ENCODE results near the gene SLC1A7. TPM values are rescaled to one million over a fixed set of nuclear protein-coding genes. Genes with fewer than 3 reads are reported as not detected.

Gene SLC1A7
- total and polyA plus RNA-seq, 2 of the 13 experiments (the other 11 are each of a cell fraction or from before 2014, with no cell fraction given), result 0.04 to 2.0 TPM

DNA sequence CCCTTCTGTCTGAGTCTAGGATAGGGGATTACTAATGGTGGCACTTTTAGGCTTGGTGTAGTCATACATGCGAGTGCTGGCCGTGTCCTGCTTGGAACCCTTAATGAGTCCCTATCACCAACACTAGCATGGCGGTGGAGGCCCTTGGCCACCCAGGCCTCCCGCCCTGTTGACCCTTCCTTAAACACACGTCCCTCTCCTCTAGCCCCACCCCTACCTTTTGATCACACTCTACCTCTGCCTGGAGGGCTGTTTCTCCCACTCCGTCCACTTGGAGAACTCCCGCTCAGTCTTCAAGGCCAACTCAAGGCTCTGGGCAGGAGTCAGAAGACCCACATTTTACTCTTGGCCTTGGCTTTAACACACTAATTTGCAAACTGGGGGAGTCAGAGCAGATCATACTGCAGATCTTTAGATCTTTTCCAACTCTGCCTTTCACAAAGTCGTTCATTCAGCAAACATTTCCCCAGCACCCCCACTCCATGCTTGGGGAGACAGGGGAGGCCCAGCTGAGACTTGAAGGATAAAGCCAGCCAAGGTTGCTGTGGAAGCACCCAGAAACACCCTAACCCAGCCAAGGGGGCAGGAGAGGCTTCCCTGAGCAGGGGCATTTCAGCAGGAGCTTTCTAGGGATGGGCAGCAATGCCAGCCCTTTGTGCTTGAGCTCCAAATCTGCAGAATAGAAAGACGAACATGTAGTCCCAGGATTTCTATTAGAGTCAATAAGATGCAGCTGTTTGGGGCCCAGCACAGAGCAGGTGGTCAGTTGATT lies 78.5 kb downstream of the SLC1A7 start:
- Histone ChIP-seq H3K4me3 (replicated peaks in 1 of 3; ENCODE audit: insufficient read depth in 1 of 3, low read depth in 2 of 3, low read length in 3 of 3) (no peak overlapping the region), H3K4me2 (ENCODE audit: low read depth, low read length) (no peak overlapping the region), H3K27me3 (ENCODE audit: control insufficient read depth in 1 of 2, insufficient read depth in 2 of 2, low read length in 2 of 2) (peaks cover 4 to 29% of the 10 kb centered on the region in 2 experiments), H3K36me3 (replicated peaks in 1 of 2; ENCODE audit: control insufficient read depth in 1 of 2, insufficient read depth in 2 of 2, low read length in 2 of 2) (no peaks in the 10 kb centered on the region), H3K79me2 (ENCODE audit: insufficient read depth, low read length) (no peaks in the 10 kb centered on the region), H3K9ac (ENCODE audit: insufficient read depth, low read depth, low read length) (no peak overlapping the region), H3K4me1 (ENCODE audit: insufficient read depth, low read length) (no peaks in the 10 kb centered on the region), H3K27ac (ENCODE audit: extremely low read length, insufficient read depth, low read length) (no peak overlapping the region), H2AFZ (ENCODE audit: low read length) (no peak overlapping the region), H3K9me3 (ENCODE audit: low read length) (no peaks in the 10 kb centered on the region), H4K20me1 (ENCODE audit: insufficient read depth, low read length) (no peaks in the 10 kb centered on the region)
- CTCF ChIA-PET (ENCODE audit: low intra/inter-chr PET ratio, low total read pairs), result no interaction called here
- 36% methylated on average over 8 of the region's 9 CpGs for WGBS (ENCODE audit: low lambda C conversion rate)
- in situ Hi-C loops (cut with HindIII; ENCODE audit: extremely low pct_ligation_motif_present, low pct_unique_long_range_greater_than_20kb) (no loop called here), intact Hi-C loops (cut with micrococcal nuclease; ENCODE audit: unreplicated experiment) (no loop called here)
- BruUV-seq (replicated peaks), result no TSS peak
- ATAC-seq, result no peak
- POLR2A ChIA-PET, result no interaction called here
- no peak for DNase-seq (ENCODE audit: low spot score)
- FAIRE-seq, result no peak
- TF ChIP-seq, protein P1, sequence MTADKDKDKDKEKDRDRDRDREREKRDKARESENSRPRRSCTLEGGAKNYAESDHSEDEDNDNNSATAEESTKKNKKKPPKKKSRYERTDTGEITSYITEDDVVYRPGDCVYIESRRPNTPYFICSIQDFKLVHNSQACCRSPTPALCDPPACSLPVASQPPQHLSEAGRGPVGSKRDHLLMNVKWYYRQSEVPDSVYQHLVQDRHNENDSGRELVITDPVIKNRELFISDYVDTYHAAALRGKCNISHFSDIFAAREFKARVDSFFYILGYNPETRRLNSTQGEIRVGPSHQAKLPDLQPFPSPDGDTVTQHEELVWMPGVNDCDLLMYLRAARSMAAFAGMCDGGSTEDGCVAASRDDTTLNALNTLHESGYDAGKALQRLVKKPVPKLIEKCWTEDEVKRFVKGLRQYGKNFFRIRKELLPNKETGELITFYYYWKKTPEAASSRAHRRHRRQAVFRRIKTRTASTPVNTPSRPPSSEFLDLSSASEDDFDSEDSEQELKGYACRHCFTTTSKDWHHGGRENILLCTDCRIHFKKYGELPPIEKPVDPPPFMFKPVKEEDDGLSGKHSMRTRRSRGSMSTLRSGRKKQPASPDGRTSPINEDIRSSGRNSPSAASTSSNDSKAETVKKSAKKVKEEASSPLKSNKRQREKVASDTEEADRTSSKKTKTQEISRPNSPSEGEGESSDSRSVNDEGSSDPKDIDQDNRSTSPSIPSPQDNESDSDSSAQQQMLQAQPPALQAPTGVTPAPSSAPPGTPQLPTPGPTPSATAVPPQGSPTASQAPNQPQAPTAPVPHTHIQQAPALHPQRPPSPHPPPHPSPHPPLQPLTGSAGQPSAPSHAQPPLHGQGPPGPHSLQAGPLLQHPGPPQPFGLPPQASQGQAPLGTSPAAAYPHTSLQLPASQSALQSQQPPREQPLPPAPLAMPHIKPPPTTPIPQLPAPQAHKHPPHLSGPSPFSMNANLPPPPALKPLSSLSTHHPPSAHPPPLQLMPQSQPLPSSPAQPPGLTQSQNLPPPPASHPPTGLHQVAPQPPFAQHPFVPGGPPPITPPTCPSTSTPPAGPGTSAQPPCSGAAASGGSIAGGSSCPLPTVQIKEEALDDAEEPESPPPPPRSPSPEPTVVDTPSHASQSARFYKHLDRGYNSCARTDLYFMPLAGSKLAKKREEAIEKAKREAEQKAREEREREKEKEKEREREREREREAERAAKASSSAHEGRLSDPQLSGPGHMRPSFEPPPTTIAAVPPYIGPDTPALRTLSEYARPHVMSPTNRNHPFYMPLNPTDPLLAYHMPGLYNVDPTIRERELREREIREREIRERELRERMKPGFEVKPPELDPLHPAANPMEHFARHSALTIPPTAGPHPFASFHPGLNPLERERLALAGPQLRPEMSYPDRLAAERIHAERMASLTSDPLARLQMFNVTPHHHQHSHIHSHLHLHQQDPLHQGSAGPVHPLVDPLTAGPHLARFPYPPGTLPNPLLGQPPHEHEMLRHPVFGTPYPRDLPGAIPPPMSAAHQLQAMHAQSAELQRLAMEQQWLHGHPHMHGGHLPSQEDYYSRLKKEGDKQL (CRISPR knock-in tag; IDR thresholded peaks at IDR 0.05; ENCODE audit: low read depth), result no peak
- TF ChIP-seq ZMYM2 (CRISPR knock-in tag; IDR thresholded peaks at IDR 0.05), result no peak
- TF ChIP-seq NRL (CRISPR knock-in tag; IDR thresholded peaks at IDR 0.05; ENCODE audit: borderline replicate concordance), result no peak
- TF ChIP-seq STAG1 (CRISPR knock-in tag; IDR thresholded peaks at IDR 0.05), result no peak
- no peak for TF ChIP-seq NONO (IDR thresholded peaks at IDR 0.05)
- TF ChIP-seq NONO (CRISPR knock-in tag; conservative IDR thresholded peaks at IDR 0.05), result no peak
- no peak for TF ChIP-seq EZH2 (conservative IDR thresholded peaks at IDR 0.05; ENCODE audit: low read depth, low read length)
- no peak for TF ChIP-seq DMTF1 (CRISPR knock-in tag; IDR thresholded peaks at IDR 0.05)
- TF ChIP-seq HHEX (CRISPR knock-in tag; IDR thresholded peaks at IDR 0.05), result no peak
- TF ChIP-seq HMGXB4 (CRISPR knock-in tag; IDR thresholded peaks at IDR 0.05; ENCODE audit: borderline replicate concordance in 1 of 2, low read depth in 1 of 2), result no peak
- no peak for TF ChIP-seq ZNF496 (CRISPR knock-in tag; IDR thresholded peaks at IDR 0.05; ENCODE audit: insufficient replicate concordance)
- no peak for TF ChIP-seq HNF1B (CRISPR knock-in tag; IDR thresholded peaks at IDR 0.05)

All from HepG2 (cell line).